Fibroblast of lung (primary cell): Measurements from ENCODE around the gene EIF4A2.

ENCODE experiments used
- CTCF ChIP-seq, 2 donors: IDR thresholded peaks in 1 of 2; conservative IDR thresholded peaks in 1 of 2; 1 replicate in 1 of 2; 2 replicates in 1 of 2; pipeline ENCODE4 v1.5.1; 2011 to 2012; ENCODE audit warnings: low read length in 2 of 2, control low read depth in 1 of 2, inconsistent platforms in 1 of 2, low read depth in 1 of 2, mild to moderate bottlenecking in 1 of 2
- EZH2 ChIP-seq: IDR thresholded peaks from 2 replicates; pipeline ENCODE4 v1.5.1; 2012; ENCODE audit warnings: low read length, control low read depth, mild to moderate bottlenecking; ENCODE audit errors: missing control alignments

DNA sequence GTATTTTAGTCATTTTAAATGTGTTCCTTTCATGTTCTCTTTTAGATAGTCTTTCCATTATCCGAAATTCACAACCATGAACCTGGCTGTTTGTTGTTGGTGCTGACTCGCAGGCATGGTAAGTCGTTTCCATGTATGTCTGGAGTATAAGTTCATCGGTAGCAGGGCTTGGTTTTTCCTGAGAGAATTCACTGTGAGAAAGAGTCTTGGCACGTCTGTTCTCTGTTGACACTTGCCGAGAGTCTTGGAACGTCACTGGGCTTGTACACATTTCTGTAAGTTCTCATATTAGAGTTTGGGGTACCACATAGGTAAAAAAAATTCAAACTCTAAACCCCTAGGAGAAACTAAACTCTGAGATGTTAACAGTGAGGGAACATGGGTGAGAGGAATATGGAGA, 29.4 kb upstream of the EIF4A2 start:
- no peak for TF ChIP-seq CTCF (conservative IDR thresholded peaks at IDR 0.05 in 1 of 2, IDR thresholded peaks at IDR 0.05 in 1 of 2; ENCODE audit: low read depth in 1 of 2, low read length in 2 of 2)
- TF ChIP-seq EZH2: no peak
